ENCODE measurements around the gene ESM1. TPM values are rescaled to one million over a fixed set of nuclear protein-coding genes. Genes with fewer than 3 reads are reported as not detected.

Gene ESM1
- polyA plus RNA-seq, 2 of the 4 experiments (the other 2 are of a cell fraction) = not detected

DNA sequence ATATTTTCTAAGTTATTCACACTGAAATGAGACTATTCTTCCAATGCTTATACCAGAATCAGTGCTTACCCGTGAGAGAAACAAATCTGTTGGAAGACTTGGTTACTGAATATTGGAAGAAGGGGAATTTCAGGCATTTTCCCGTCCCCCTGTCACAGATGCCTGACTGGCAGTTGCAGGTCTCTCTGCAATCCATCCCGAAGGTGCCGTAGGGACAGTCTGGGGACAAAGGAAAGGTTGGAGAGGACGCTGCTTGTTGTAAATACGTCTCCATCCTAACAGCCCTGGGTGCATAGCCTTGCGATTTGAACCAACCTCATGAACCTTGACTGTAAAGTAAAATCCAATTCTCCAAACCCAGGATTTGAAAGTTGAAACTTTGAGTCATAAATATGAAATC, 3.5 kb downstream of the ESM1 start:
- Histone ChIP-seq H3K4me2 (no peak overlapping the region), H3K27ac (no peak overlapping the region), H3K4me3 (no peak overlapping the region), H3K9me3 (no peaks in the 10 kb centered on the region), H3K4me1 (no peaks in the 10 kb centered on the region)
- TF ChIP-seq ZNF302 (CRISPR knock-in tag; IDR thresholded peaks at IDR 0.05) (no peak), ZC3H11A (IDR thresholded peaks at IDR 0.05) (no peak), RNF2 (IDR thresholded peaks at IDR 0.05; ENCODE audit: borderline replicate concordance, low read depth) (peak; percentile 51; the same call in 1 of the 2 replicates), SREBF2 (IDR thresholded peaks at IDR 0.05) (no peak)
- no peak for ATAC-seq
- WGBS (ENCODE audit: missing lambda C conversion rate) = 17% methylated on average over 7 of the region's 7 CpGs
- DNase-seq (ENCODE audit: low read depth in 1 of 2, low spot score in 1 of 2) = no peak
- no peak for FAIRE-seq
- ChIA-PET POLR2A (no interaction called here), CTCF (no interaction called here)

DNA sequence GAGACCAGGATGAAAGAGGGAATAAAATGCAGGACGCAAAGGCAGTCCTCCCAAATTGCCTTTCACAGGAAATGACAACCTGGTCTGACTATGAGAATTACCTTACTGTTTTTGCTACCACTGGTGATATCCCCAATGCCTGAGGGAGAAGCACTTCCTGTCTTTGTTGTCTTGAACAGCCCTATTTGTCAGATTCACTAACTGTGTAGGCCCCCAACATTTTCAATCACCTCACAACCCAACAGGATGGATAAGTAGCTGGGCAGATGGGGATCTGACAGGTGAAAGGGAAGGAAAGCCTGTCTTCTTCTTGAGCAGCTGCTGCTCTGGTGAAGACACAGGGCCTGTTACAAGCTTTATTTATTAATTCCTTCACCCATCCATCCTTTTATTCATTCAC, 9.7 kb downstream of the ESM1 start:
- no peaks in the 10 kb centered on the region for H3K4me1 ChIP-seq
- TF ChIP-seq MYC (IDR thresholded peaks at IDR 0.05; ENCODE audit: borderline replicate concordance, low read length) (no peak), EHMT2 (IDR thresholded peaks at IDR 0.05; ENCODE audit: low read depth) (no peak), ELK1 (IDR thresholded peaks at IDR 0.05; ENCODE audit: low read depth, low read length) (no peak), ZNF302 (CRISPR knock-in tag; IDR thresholded peaks at IDR 0.05) (no peak), FOSL2 (IDR thresholded peaks at IDR 0.05) (no peak), FOSL2 (CRISPR knock-in tag; IDR thresholded peaks at IDR 0.05) (no peak), CHD4 (IDR thresholded peaks at IDR 0.05; ENCODE audit: borderline replicate concordance) (no peak), TFCP2L1 (CRISPR knock-in tag; IDR thresholded peaks at IDR 0.05) (no peak), RARB (CRISPR knock-in tag; IDR thresholded peaks at IDR 0.05) (no peak), RFX5 (IDR thresholded peaks at IDR 0.05) (no peak), CHD2 (IDR thresholded peaks at IDR 0.05; ENCODE audit: low read length, partially characterized antibody) (no peak), RAD21 (conservative IDR thresholded peaks at IDR 0.05 in 1 of 2, IDR thresholded peaks at IDR 0.05 in 1 of 2) (no peak), PHF8 (IDR thresholded peaks at IDR 0.05; ENCODE audit: borderline replicate concordance, low read depth) (no peak), JUNB (IDR thresholded peaks at IDR 0.05) (no peak), GATA3 (IDR thresholded peaks at IDR 0.05; ENCODE audit: borderline replicate concordance) (no peak), EP300 (IDR thresholded peaks at IDR 0.05) (no peak), ZFP36 (IDR thresholded peaks at IDR 0.05; ENCODE audit: borderline replicate concordance, partially characterized antibody) (no peak)
- TF ChIP-seq, protein P1, sequence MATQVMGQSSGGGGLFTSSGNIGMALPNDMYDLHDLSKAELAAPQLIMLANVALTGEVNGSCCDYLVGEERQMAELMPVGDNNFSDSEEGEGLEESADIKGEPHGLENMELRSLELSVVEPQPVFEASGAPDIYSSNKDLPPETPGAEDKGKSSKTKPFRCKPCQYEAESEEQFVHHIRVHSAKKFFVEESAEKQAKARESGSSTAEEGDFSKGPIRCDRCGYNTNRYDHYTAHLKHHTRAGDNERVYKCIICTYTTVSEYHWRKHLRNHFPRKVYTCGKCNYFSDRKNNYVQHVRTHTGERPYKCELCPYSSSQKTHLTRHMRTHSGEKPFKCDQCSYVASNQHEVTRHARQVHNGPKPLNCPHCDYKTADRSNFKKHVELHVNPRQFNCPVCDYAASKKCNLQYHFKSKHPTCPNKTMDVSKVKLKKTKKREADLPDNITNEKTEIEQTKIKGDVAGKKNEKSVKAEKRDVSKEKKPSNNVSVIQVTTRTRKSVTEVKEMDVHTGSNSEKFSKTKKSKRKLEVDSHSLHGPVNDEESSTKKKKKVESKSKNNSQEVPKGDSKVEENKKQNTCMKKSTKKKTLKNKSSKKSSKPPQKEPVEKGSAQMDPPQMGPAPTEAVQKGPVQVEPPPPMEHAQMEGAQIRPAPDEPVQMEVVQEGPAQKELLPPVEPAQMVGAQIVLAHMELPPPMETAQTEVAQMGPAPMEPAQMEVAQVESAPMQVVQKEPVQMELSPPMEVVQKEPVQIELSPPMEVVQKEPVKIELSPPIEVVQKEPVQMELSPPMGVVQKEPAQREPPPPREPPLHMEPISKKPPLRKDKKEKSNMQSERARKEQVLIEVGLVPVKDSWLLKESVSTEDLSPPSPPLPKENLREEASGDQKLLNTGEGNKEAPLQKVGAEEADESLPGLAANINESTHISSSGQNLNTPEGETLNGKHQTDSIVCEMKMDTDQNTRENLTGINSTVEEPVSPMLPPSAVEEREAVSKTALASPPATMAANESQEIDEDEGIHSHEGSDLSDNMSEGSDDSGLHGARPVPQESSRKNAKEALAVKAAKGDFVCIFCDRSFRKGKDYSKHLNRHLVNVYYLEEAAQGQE (IDR thresholded peaks at IDR 0.05) = no peak
- no peak for DNase-seq (ENCODE audit: low read depth in 1 of 2, low spot score in 1 of 2)
- no peak overlapping the region for H3K4me2 ChIP-seq
- POLR2A ChIA-PET = no interaction called here
- ATAC-seq = no peak
- FAIRE-seq = no peak
- no peak overlapping the region for H3K4me3 ChIP-seq
- H3K9me3 ChIP-seq = no peaks in the 10 kb centered on the region
- WGBS (ENCODE audit: missing lambda C conversion rate) = 22% methylated on average over 1 of the region's 1 CpG
- CTCF ChIA-PET = no interaction called here
- no peak overlapping the region for H3K27ac ChIP-seq
